RWPE2 (cell line): Measurements from ENCODE around the gene NNT.
"Not testable (repeated sequence)": the region's sequence is repeated elsewhere in the genome, so short reads cannot be mapped to it uniquely, and the experiment has no call there.

Experiments
- ATAC-seq: fragments of 200-7000 bp; cut with Tn5 transposase; 3 replicates; pipeline ENCODE4 v1.9.1; 2021; ENCODE audit warnings: low read depth
- DNase-seq: peaks from one replicate; pipeline ENCODE4 v3.0.0-alpha.2; 2020; ENCODE audit warnings: low spot score
- H3K27ac ChIP-seq: fragments of 450-650 bp; 2 replicates; pipeline ENCODE4 v1.5.1; 2017; ENCODE audit warnings: mild to moderate bottlenecking; ENCODE audit not compliant: poor library complexity, severe bottlenecking
- H3K27me3 ChIP-seq: fragments of 250-450 bp; sonication (Bioruptor Pico); 2 replicates; pipeline ENCODE4 v1.5.1; 2021; ENCODE audit warnings: mild to moderate bottlenecking, moderate library complexity; ENCODE audit not compliant: insufficient read depth, poor library complexity, severe bottlenecking
- H3K36me3 ChIP-seq: fragments of 250-450 bp; sonication (Bioruptor Pico); 2 replicates; pipeline ENCODE4 v1.5.1; 2020; ENCODE audit warnings: low read depth, mild to moderate bottlenecking, moderate library complexity
- H3K4me1 ChIP-seq: fragments of 250-450 bp; sonication (Bioruptor Pico); 2 replicates; pipeline ENCODE4 v1.5.1; 2021; ENCODE audit warnings: mild to moderate bottlenecking, moderate library complexity; ENCODE audit not compliant: insufficient read depth, poor library complexity, severe bottlenecking
- H3K4me3 ChIP-seq: fragments of 250-450 bp; sonication (Bioruptor Pico); 2 replicates; pipeline ENCODE4 v1.5.1; 2021; ENCODE audit warnings: mild to moderate bottlenecking, moderate library complexity; ENCODE audit not compliant: severe bottlenecking
- H3K9me3 ChIP-seq: fragments of 250-450 bp; sonication (Bioruptor Pico); 2 replicates; pipeline ENCODE4 v1.5.1; 2021; ENCODE audit warnings: mild to moderate bottlenecking, moderate library complexity; ENCODE audit not compliant: severe bottlenecking
- CTCF ChIP-seq: fragments of 450-650 bp; IDR thresholded peaks from one replicate; pipeline ENCODE4 v1.5.1; 2017; ENCODE audit warnings: mild to moderate bottlenecking, moderate library complexity; ENCODE audit not compliant: poor library complexity, severe bottlenecking

NNT gene

GRCh38 chr5:43572357-43572756 is 30.6 kb upstream of the NNT start:
- Histone ChIP-seq H3K4me1 (peaks cover 16% of the 10 kb centered on the region), H3K4me3 (no peak overlapping the region), H3K36me3 (no peaks in the 10 kb centered on the region), H3K9me3 (peaks cover 2% of the 10 kb centered on the region), H3K27me3 (no peaks in the 10 kb centered on the region), H3K27ac (no peak overlapping the region)
- no peak; the same call in 2 of the 3 replicates for ATAC-seq
- DNase-seq, result no peak
- TF ChIP-seq CTCF, result no peak

DNA sequence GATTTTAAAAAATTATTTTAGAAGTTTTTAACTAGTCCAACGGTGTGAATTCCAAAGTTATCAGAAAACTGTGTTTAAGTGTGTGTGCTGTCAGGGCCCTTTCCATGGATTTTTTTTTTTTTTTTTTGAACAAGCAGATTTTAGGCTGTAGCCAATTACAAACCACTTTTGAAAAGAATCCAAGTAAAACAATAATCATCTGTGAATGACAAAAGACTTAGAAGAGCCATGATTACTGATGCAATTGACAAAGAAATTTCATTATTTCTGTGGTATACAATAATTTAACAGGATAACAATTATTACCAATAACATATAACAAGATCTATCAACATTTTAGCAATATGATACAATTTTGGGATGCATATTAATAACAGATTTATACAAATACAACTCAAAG is 29.9 kb upstream of the NNT start:
- H3K27ac ChIP-seq, result no peak overlapping the region
- no peak overlapping the region for H3K4me3 ChIP-seq
- H3K9me3 ChIP-seq, result peaks cover 2% of the 10 kb centered on the region
- ATAC-seq, result no peak
- DNase-seq, result no peak
- no peaks in the 10 kb centered on the region for H3K36me3 ChIP-seq
- no peaks in the 10 kb centered on the region for H3K27me3 ChIP-seq
- TF ChIP-seq CTCF, result no peak
- H3K4me1 ChIP-seq, result peaks cover 16% of the 10 kb centered on the region

- not testable (repeated sequence) for H3K27ac ChIP-seq, H3K36me3 ChIP-seq, H3K27me3 ChIP-seq, H3K4me3 ChIP-seq, ATAC-seq, H3K9me3 ChIP-seq, DNase-seq, H3K4me1 ChIP-seq
Measured at GRCh38 chr5:43580402-43581210, 22.4 kb upstream of the NNT start.

DNA sequence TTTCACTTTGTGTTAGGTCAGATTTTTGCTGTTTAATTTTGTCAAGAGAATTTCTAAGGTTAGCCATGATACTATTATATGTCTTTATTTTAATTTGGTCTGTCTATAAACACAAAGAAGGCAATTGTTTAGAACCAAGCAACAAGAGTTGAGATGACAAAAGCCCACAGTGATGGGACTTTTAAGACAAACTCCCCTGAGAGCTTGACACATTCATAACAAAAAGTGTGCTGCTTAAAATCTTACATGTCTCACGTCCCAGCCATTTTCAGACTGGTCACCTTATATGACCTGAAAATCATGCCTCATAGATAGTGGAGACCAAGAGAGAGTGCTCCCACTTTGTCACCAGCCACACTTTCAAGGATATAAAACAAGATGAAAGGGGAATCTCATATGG is 21.6 kb upstream of the NNT start:
- Histone ChIP-seq H3K36me3 (no peaks in the 10 kb centered on the region), H3K27me3 (no peaks in the 10 kb centered on the region), H3K9me3 (no peaks in the 10 kb centered on the region), H3K4me3 (no peak overlapping the region), H3K27ac (no peak overlapping the region), H3K4me1 (no peaks in the 10 kb centered on the region)
- ATAC-seq (no peak), DNase-seq (no peak)
- no peak for TF ChIP-seq CTCF

DNA sequence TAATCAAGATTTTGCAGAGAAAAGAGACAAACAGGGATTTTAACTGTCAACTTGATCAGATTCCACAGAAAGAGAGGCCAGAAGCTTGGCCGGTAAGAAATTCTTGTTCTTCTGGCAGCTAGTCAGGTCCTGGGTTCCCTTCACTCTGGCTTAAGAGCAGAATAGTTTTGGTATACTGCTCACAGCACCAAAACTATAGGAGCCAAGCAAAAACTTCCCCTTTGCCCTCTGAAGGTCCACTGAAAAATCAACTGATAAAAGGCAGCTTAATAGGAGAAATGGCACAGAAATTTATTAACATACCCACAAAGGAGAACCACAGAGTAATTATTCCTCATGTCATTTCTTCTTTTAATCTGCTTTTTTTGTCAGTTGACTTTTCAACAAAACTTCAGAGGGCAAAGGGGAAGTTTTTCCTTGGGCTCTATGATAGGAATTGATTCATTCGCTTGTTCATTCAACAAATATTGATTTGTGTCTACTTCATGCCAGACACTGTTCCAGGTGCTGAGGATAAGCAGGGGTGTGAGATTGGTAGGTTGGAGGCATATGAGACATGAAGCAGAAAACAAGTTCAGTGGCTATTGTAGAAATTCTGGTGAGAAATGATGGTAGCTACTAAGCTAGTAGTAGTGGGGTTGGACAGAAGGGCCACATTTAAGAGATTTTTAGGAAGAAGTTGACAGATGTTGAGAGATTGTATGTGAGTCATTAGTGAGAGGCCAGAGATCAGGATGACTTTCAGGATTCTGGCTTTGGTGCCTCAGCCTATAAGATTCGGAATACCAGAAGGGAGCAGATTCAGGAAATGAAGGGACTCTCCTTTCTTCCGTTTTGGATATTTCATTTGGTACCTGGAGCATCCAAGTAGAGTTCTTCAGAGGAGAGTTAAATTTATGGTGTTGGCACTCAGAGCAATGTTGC is 20.6 kb upstream of the NNT start:
- H3K27ac ChIP-seq, result no peak overlapping the region

More for the DNA sequence above, 20.6 kb upstream of the NNT start:
- Histone ChIP-seq H3K4me3 (no peak overlapping the region), H3K27me3 (no peaks in the 10 kb centered on the region), H3K36me3 (no peaks in the 10 kb centered on the region), H3K9me3 (no peaks in the 10 kb centered on the region), H3K4me1 (no peaks in the 10 kb centered on the region)
- ATAC-seq (no peak), DNase-seq (no peak)
- no peak for TF ChIP-seq CTCF
